Stimulated activated CD8-positive, alpha-beta memory T cell treated with anti-CD3 and anti-CD28 coated beads, Interleukin-4, amount 100 ng/mL, for 1 hour (primary cell): ENCODE data around the gene MADD.

Experiments
- DNase-seq, 2 donors: peaks; one replicate each; pipeline ENCODE4 v3.0.0-alpha.2; 2020; ENCODE audit warnings: low read depth in 2 of 2, low spot score in 1 of 2

Gene MADD

DNA sequence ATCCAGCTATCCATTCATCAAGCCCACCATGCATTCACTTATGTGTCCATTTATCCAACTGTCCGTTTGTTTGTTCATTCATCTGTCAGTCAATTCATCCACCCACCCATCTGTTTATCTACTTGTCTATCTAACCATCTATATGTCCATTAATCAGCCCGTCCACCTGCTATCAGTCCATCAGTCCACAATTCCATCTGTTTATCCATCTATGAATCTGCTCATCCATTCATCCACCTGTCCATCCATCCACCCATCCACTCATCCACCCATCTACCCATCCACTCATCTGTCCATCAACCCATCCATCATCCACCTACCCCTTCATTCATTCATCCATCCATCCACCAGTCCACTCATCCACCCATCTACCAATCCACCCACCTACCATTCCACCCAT is 109.4 kb downstream of the MADD start:
- no peak for DNase-seq
